H7 (cell line): ENCODE results near the gene FUS. TPM values are rescaled to one million over a fixed set of nuclear protein-coding genes. Genes with fewer than 3 reads are reported as not detected.
"Not testable (repeated sequence)": the region's sequence is repeated elsewhere in the genome, so short reads cannot be mapped to it uniquely, and the experiment has no call there.

ENCODE experiments used
- DNase-seq: peaks from one replicate; pipeline ENCODE4 v3.0.0; 2012
- H3K27me3 ChIP-seq: 2 replicates; pipeline ENCODE4 v1.6.0; 2011; ENCODE audit warnings: mild to moderate bottlenecking, low read length; ENCODE audit not compliant: control insufficient read depth, insufficient read depth
- H3K36me3 ChIP-seq: replicated peaks from 2 replicates; pipeline ENCODE4 v1.5.1; 2011; ENCODE audit warnings: low read length; ENCODE audit not compliant: control insufficient read depth, insufficient read depth
- H3K4me3 ChIP-seq: 2 replicates; pipeline ENCODE4 v1.5.1; 2011; ENCODE audit warnings: low read depth, mild to moderate bottlenecking, control low read depth, low read length, moderate library complexity; ENCODE audit not compliant: insufficient read depth
- total RNA-seq: library from RNA; depleted of rRNA; stranded (reverse); fragments of >200 nt; shearing (Covaris generic); gene quantifications from 2 replicates; pipeline ENCODE4 v1.2.3, GENCODE V29; 2014

The FUS gene
- total RNA-seq, 1 experiment from 2014 or later, result 39.8 TPM

DNA sequence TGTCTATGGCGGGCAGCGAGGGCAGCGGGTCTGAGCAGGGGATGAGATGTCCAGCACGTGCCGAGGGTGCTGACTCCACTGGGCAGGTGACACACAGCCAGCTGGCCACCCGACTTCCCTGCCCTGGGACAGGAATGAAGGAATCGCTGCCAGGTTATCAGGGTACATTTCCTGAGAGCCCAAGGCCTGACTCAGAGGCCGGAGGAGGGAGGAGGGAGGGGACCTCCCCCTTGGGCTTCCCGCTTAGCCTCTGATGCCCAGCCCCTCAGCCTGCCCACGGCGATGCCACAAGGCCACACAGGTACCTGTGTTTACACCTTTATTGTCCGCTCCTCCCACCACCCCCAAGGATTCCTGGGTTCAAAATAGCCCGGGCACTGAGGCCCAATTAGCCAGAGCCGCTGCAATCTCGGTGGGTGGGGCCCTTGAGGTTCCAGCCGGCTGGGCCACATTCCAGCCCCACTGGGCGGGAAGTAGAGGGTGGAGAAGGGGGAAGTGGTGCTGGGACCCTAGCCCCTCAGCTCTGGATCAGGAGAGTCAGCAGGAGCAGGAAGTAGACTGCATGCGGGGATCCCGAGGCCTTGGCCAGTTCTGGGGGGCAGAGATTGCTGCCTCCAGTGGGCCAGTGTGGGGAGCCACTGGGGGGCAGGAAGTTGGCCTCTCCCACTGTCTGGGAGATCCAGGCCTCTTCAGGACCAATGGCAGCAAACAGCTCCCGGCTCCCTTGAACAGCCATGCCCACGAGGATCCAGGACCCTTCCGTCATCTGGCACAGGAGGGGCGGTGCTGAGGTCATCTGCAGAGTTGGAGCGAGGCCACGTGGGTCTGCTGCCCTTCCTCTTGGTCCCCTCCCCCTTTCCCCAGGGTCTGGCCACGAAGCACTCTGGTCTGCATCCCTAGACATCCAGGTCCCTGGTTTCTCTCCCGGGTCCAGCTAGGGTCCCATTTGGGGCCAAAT, 41.0 kb upstream of the FUS start:
- H3K27me3 ChIP-seq, result peaks cover 13% of the 10 kb centered on the region
- peak; percentile 82 for DNase-seq
- H3K4me3 ChIP-seq, result no peak overlapping the region
- no peaks in the 10 kb centered on the region for H3K36me3 ChIP-seq

DNA sequence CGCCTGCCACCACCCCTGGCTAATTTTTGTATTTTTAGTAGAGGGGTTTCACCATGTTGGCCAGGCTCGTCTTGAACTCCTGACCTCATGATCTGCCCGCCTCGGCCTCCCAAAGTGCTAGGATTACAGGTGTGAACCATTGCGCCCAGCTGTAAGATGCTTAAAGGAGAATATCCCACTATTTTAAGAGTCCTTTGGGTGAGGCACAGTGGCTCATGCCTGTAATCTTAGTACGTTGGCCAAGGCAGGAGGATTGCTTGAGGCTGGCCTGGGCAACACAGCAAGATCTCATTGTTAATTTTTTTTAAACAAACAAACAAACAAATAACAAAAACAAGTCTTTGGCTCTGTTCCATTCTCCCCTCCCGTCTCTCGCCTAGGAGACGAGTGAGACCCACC, 38.9 kb upstream of the FUS start:
- DNase-seq, H3K4me3 ChIP-seq, H3K36me3 ChIP-seq: not testable (repeated sequence)
- peaks cover 17% of the 10 kb centered on the region for H3K27me3 ChIP-seq

DNA sequence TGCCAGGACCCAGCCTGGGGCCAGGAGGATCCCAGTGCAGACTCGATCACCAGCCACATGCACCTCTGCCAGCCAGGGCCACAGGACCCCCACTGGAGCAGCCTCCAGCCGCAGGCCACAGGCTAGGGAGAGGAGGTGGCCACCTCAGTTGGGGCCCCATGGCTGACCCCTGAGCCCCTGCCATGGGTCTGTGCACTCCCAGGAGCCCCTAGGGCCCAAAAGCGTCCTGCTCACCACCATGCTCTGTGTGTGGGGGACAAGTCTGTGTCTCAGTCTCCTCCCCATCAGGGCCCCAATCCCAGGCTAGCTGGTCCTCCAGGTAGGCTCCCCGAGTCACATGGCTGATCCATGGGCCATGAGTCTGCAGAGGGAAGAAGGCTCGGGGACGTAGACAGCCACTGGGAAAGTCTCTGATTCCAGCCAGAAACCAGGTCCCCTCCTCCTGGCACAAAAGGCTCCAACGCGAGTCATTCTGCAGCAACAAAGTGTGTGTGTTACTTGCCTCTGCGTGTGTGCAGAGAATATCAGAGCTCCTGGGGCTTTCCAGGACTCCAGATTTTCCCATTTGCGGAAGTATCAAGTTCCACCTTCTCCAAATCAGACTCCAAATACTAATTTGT, 38.3 kb upstream of the FUS start:
- H3K36me3 ChIP-seq, result no peaks in the 10 kb centered on the region
- H3K27me3 ChIP-seq, result peaks cover 20% of the 10 kb centered on the region
- DNase-seq, result peak; percentile 68
- peak overlapping the region; percentile 16; the same call in 1 of the 2 replicates for H3K4me3 ChIP-seq

DNA sequence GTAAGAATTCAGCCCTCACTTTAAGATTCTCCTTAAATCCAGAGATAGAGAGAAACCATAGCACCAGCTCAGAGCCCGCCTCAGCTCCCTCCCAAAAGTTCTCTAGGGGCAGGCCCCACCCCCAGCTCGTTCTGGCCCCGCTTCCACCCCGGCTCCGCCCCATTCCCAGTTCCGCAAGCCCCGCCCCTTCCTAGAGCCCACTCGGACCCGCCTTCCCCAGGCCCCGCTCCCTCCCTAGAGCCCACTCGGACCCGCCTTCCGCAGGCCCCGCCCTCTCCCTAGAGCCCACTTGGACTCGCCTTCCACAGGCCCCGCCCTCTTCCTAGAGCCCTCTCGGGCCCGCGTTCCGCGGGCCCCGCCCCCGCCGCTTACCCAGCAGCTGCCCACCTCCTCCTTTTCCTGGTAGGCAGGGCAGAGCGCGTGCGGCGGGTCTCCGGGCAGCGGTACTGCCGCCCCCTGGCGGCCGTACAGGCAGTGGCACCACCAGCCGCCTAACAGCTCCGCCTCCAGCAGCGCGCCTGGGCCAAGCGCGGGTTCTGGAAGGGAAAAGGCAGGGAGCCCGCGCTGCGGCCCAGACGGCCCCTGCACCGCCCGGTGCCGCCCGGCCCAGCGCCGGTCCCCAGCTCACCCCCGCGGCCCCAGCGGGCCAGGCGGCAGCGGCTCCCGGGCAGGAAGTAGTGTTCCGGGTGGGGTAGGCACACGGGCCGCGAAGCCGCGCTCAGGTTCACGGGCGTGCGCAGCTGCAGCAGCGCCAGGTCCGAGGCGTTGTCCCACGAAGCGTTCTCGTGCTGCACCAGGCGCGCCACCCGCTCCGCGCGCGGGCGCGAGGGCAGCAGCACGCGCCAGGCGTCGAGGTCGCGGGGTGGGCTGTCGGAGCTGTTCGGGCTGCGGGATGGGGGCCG, 37.6 kb upstream of the FUS start:
- Histone ChIP-seq H3K27me3 (peaks cover 24% of the 10 kb centered on the region), H3K4me3 (peak overlapping the region; percentile 35), H3K36me3 (no peaks in the 10 kb centered on the region)
- DNase-seq, result peak; percentile 100

DNA sequence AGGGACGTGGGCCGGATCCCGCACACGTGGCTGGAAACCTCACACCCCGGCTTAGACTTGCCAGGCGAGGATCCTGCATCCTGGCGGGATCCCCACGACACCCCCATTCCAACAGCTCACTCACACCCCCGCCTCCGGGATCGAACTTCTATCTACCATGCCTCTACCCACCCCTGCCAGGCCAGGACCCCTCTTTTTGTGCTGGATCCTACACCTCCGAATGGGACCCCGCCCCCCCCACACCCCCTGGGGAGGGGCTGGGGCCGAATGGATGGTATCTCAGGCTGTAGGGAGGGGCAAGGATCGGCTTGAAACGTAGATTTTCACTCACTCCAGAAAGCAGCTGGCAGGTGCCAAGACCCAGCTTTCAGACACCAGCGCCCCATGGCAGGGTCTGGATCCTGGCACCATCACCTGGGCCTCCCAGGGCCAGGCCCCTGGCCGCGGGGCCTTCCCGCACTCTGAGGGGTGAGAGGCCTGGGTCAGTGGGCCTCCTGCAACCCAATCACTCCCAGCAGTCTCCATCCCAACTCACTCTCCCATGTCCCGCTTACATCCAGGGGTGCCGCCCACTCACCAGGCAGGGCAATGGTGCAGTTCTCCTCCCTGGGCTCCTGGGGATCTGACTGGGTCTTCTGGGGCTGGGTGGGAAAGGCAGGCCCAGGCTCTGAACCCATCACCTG, 36.8 kb upstream of the FUS start:
- no peaks in the 10 kb centered on the region for H3K36me3 ChIP-seq
- no peak for DNase-seq
- peak overlapping the region; percentile 35 for H3K4me3 ChIP-seq
- H3K27me3 ChIP-seq, result peaks cover 30% of the 10 kb centered on the region

DNA sequence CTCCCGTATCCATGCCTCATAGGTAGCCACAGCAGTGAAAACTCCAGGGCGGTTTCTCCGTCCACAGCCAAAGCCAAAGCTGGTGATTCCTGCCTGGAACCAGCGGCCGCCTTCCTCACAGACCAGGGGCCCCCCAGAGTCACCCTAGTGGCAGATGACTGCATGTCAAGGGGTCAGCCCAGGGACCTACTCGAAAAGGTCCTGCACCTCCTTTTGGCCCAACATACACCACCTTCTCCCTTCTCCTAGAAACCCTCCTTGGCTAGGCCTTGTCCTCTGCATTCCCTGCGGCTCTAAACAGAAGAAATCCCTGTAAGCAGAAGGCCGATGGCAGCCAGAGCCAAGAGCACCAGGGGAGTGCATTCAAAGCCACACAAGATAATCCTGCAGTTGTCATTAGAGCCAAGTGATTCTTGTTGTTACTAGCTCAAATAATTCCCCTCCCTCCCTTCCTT, 36.2 kb upstream of the FUS start:
- Histone ChIP-seq H3K4me3 (no peak overlapping the region), H3K27me3 (peaks cover 35% of the 10 kb centered on the region), H3K36me3 (no peaks in the 10 kb centered on the region)
- DNase-seq, result peak; percentile 64

DNA sequence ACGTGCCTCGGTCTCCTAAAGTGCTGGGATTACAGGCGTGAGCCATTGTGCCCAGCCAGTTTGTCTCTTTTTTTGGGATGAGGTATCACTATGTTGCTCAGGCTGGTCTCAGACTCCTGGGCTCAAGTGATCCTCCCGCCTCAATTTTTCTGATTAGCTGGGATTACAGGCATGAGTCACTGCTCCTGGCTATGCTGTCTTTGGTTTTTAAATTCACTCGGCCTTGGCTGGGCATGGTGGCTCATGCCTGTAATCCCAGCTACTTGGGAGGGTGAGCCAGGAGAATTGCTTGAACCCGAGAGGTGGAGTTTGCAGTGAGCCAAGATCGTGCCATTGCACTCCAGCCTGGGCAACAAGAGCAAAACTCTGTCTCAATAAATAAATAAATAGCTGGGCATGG, 35.5 kb upstream of the FUS start:
- not testable (repeated sequence) for H3K4me3 ChIP-seq, H3K36me3 ChIP-seq, DNase-seq
- H3K27me3 ChIP-seq, result peaks cover 36% of the 10 kb centered on the region

DNA sequence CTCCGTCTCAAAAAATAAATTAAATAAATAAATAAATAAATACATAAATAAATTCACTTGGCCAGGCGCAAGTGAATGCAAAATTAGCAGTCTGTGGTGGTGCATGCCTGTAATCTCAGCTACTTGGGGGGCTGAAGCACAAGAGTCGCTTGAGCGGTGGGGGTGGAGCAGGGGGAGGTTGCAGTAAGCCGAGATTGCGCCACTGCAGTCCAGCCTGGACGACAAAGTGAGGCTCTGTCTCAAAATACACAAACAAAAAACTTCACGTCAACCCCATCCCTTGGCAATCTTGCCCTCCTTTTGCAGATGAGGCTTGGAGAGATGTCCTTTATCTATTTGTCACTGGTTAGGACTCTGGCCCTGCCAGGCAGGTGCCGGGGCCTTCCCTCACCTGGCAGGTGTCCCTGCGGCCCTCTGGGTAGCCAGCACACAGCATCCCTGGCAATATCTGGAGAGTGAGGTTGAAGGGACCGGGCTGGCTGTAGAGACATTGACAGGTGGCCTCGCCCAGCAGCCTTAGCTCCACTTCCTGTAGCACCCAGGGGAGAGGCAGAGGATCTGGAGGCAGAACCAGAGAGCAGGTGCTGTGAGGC, 34.4 kb upstream of the FUS start:
- H3K4me3 ChIP-seq, result no peak overlapping the region

DNA sequence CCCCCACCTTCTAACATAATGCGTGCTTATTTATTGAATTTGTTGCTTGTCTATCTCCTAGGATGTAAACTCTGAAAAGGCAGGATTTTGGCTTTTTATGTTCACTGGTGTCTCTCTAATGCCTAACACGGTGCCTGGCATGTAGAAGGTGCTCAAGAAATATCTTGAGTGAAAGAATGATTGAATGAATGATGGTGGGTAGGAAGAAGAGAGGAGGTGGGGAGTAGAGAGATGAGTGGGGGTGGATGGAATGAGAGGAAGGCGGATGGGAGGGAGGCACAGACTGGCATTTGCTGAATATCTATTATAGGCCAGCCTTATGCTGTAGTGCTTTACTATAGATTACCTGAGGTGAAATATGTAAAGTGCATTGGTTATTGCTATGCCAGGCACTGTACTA, 32.4 kb upstream of the FUS start:
- H3K36me3 ChIP-seq, result no peaks in the 10 kb centered on the region
- H3K27me3 ChIP-seq, result peaks cover 36% of the 10 kb centered on the region
- H3K4me3 ChIP-seq, result no peak overlapping the region
- DNase-seq, result no peak

More for the DNA sequence above, 34.4 kb upstream of the FUS start:
- Histone ChIP-seq H3K27me3 (peaks cover 36% of the 10 kb centered on the region), H3K36me3 (no peaks in the 10 kb centered on the region)
- DNase-seq, result no peak

DNA sequence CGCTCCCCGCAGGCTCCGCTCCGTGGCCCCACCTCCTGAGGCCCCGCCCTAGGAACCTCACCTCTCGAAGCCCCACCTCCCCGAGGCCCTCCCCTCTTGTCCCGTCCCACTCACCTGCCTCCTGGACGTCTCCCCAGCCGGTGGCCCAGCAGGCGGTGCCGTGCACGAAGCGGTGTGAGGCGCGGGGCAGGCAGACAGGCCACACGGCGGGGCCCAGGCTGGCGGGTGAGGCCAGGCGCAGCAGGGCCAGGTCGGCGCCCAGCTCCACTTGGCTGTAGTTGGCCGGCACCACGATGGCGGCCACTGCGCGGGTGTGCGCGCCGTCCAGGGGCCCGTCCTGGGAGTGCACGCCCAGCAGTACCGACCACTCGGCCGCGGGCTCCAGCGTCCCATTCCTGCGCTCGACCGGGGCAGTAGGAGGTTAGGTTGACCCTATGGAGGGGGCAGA, 31.6 kb upstream of the FUS start:
- DNase-seq, result peak; percentile 94
- Histone ChIP-seq H3K36me3 (no peaks in the 10 kb centered on the region), H3K27me3 (peaks cover 29% of the 10 kb centered on the region), H3K4me3 (peak overlapping the region; percentile 53)

DNA sequence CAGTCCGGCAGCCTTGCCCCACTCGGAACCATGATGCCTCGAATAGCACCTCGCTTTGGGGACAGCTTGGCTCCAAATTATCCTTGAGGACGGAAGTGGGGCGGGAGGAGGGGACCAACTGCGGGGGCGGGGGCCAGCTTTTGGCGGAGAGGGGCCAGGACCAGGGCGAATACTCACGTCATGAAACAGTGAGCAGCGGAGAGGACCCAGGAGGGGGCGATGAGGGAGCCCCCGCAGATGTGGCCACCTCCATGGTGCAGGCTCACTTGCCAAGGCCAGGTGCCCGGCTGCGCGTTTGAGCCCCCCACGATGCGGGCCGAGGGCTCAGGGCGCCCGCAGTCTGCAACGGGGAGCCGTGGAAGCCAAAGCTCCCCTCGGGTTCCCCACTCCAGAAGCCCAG, 31.0 kb upstream of the FUS start:
- DNase-seq, result peak; percentile 68

DNA sequence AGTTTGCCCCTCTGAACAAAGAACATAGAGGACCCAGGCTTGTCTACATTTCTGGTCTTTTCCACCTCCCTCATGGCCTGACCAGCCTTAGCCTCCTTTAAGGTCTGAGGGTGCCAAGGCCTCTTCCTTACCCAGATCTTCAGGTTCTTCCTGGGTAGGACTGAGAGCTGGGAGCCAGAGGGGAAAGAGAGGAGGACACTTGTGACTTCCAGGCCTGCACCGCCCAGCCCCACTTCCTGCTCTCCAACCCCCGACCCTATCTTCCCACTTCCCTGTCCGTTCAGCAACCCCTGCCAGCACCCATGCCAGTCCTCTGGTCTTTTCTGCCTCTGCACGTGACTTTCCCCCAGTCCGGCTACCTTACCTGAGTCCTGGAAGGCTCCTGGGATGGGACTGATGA, 30.6 kb upstream of the FUS start:
- Histone ChIP-seq H3K36me3 (no peaks in the 10 kb centered on the region), H3K27me3 (peaks cover 22% of the 10 kb centered on the region), H3K4me3 (no peak overlapping the region)
- peak; percentile 46 for DNase-seq

More for the DNA sequence above, 31.0 kb upstream of the FUS start:
- Histone ChIP-seq H3K36me3 (no peaks in the 10 kb centered on the region), H3K27me3 (peaks cover 23% of the 10 kb centered on the region), H3K4me3 (peak overlapping the region; percentile 53)
